Measurements from ENCODE around the gene SAMD13.

GRCh38 chr1:84348759-84349158 lies 47.3 kb downstream of the SAMD13 start:
- TF ChIP-seq CTCF (IDR thresholded peaks at IDR 0.05): no peak
- no peak for TF ChIP-seq POLR2A (IDR thresholded peaks at IDR 0.05)
- TF ChIP-seq EP300 (IDR thresholded peaks at IDR 0.05): no peak
- no peak for TF ChIP-seq POLR2AphosphoS5 (IDR thresholded peaks at IDR 0.05)

Measured in gastroesophageal sphincter (tissue), 3 donors.